Stimulated activated effector memory CD8-positive, alpha-beta T cell treated with anti-CD3 and anti-CD28 coated beads, Interleukin-12 subunit alpha, Interleukin-12 subunit beta, amount 100 ng/mL, for 72 hours (primary cell): ENCODE results near the gene HOXC6.
"Not testable (repeated sequence)": the region's sequence is repeated elsewhere in the genome, so short reads cannot be mapped to it uniquely, and the experiment has no call there.

ENCODE experiments used
- ATAC-seq: fragments of 150-1000 bp; cut with Tn5 transposase; 2 replicates; pipeline ENCODE4 v1.10.0; 2021
- DNase-seq, 2 donors: peaks; one replicate each; pipeline ENCODE4 v3.0.0; 2021 to 2022; ENCODE audit warnings: low spot score in 2 of 2
- H3K27ac Mint-ChIP-seq: one replicate; pipeline ENCODE4 v1.8.0; 2022; ENCODE audit warnings: mild to moderate bottlenecking, mixed read lengths
- H3K36me3 Mint-ChIP-seq: one replicate; pipeline ENCODE4 v1.8.0; 2022; ENCODE audit warnings: mild to moderate bottlenecking, mixed read lengths
- H3K4me1 Mint-ChIP-seq: one replicate; pipeline ENCODE4 v1.8.0; 2022; ENCODE audit warnings: mixed read lengths
- H3K4me3 Mint-ChIP-seq: one replicate; pipeline ENCODE4 v1.8.0; 2022; ENCODE audit warnings: mild to moderate bottlenecking, mixed read lengths
- H3K9me3 Mint-ChIP-seq: one replicate; pipeline ENCODE4 v1.8.0; 2022; ENCODE audit warnings: mixed read lengths

HOXC6 gene

GRCh38 chr12:54054742-54055194 lies 26.5 kb downstream of the HOXC6 start:
- DNase-seq (no peak), ATAC-seq (no peak)
- Mint-ChIP-seq H3K4me1 (peaks cover 35% of the 10 kb centered on the region), H3K9me3 (no peaks in the 10 kb centered on the region), H3K27ac (peak overlapping the region; percentile 67), H3K36me3 (no peaks in the 10 kb centered on the region), H3K4me3 (peak overlapping the region; percentile 72)

- no peaks in the 10 kb centered on the region for H3K36me3 Mint-ChIP-seq
- H3K9me3 Mint-ChIP-seq: no peaks in the 10 kb centered on the region
- H3K27ac Mint-ChIP-seq: no peak overlapping the region
- DNase-seq (no peak), ATAC-seq (no peak)
- H3K4me1 Mint-ChIP-seq: peaks cover 29% of the 10 kb centered on the region
- no peak overlapping the region for H3K4me3 Mint-ChIP-seq
Observed at GRCh38 chr12:54055552-54055951, 27.3 kb downstream of the HOXC6 start.

GRCh38 chr12:54056110-54056509 lies 27.9 kb downstream of the HOXC6 start:
- Mint-ChIP-seq H3K36me3 (no peaks in the 10 kb centered on the region), H3K9me3 (no peaks in the 10 kb centered on the region), H3K27ac (no peak overlapping the region), H3K4me3 (no peak overlapping the region), H3K4me1 (peaks cover 28% of the 10 kb centered on the region)
- ATAC-seq (no peak), DNase-seq (no peak)

DNA sequence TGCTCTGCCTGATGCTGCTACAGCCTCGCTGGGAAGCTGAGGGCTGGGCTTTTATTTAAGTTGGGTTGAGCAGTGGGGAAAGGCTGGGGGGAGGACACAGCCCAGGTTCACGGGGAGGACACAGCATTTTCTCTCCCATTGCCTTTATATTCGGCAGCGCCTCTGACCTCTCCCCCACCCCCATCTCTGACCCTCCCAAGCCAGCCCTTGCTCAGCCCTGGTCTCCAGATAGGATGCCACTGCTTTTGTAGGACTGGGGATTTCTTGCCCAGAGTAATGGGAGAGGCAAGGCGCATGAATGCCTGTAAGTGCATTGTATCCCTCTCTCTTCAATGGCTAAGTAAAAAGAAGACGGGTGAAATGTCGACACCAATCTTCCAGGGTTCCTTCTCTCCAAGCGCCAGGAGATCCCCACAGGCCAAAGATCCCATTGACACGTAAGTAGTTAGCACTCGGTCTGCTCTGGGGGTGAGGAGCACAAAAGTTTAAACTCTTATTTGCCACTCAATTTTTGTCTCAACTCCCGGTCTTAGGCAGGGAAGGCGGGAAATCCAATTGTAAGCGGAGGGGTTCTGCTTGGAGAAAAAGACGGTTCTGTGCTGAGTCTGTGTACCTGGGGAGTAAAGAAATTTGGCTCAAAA lies 30.0 kb downstream of the HOXC6 start:
- Mint-ChIP-seq H3K4me1 (peaks cover 9% of the 10 kb centered on the region), H3K27ac (no peak overlapping the region), H3K4me3 (no peak overlapping the region), H3K36me3 (no peaks in the 10 kb centered on the region), H3K9me3 (no peaks in the 10 kb centered on the region)
- DNase-seq (no peak), ATAC-seq (no peak)

DNA sequence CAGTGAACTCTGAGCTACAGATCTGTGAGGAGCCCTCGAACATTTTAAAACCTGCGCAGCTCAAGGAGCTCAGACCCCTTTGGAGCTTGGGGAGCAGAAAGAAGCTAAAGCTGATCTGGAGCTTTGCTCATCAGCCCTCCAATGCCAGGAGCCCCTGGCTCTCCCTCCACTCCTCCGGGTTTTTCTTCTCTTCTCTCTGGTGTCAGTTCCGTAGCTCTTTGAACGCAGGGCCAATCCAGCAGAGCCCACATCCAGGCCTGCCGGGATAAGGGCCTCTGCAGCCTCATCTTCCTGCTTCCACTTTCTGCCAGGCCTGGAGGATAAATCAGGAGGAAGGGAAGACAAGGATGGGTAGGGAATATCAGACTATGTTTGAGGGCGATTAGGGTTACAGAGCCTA lies 31.4 kb downstream of the HOXC6 start:
- ATAC-seq: no peak
- no peak for DNase-seq
- H3K36me3 Mint-ChIP-seq: no peaks in the 10 kb centered on the region
- H3K9me3 Mint-ChIP-seq: no peaks in the 10 kb centered on the region
- H3K4me1 Mint-ChIP-seq: peaks cover 3% of the 10 kb centered on the region
- H3K27ac Mint-ChIP-seq: no peak overlapping the region
- no peak overlapping the region for H3K4me3 Mint-ChIP-seq

DNA sequence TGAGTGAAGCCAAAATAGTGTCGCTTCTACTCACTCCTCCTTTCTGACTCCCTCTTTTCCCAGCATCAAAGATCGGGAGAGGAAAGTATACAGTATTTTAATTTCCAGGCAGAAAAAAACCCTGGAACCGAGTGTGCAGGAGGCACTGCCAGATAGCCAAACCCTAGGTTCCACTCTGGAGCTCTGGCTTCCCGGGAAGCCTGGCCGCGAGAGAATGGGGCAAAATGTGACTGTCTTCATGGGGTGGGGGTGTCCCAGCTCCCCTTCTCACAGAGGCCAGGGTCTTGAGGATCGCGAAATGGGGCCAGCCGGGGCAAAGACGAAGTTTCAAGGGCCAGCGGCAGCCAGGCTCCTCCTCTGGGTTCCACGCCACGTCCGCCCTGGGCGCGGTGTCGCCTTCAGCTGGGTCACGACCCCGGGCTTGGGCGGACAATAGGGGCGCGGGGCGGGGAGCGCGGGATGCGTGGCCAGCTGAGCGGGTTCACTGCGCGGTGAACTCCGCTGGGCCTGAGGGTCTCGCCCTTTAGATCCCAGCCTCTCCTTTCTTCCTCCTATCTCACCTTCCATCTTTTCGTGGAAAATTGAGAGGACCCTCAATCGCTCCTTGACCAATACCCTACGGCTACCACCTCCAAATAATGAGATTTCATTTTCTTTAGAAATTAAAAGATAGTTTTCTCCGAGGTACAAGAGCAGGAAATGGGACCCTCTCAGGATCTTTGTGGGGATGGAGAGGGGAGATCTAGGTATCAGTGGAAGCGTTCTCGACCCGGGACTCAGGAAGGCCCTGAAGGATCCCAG lies 32.1 kb downstream of the HOXC6 start:
- H3K9me3 Mint-ChIP-seq: no peaks in the 10 kb centered on the region
- ATAC-seq (no peak), DNase-seq (no peak)
- no peaks in the 10 kb centered on the region for H3K4me1 Mint-ChIP-seq
- no peak overlapping the region for H3K4me3 Mint-ChIP-seq
- no peaks in the 10 kb centered on the region for H3K36me3 Mint-ChIP-seq
- no peak overlapping the region for H3K27ac Mint-ChIP-seq

GRCh38 chr12:54060975-54061778 lies 32.9 kb downstream of the HOXC6 start:
- Mint-ChIP-seq H3K27ac (no peak overlapping the region), H3K36me3 (no peaks in the 10 kb centered on the region), H3K4me1 (no peaks in the 10 kb centered on the region), H3K4me3 (no peak overlapping the region), H3K9me3 (no peaks in the 10 kb centered on the region)
- no peak for ATAC-seq
- DNase-seq: no peak

- Mint-ChIP-seq H3K4me3 (no peak overlapping the region), H3K9me3 (no peaks in the 10 kb centered on the region), H3K27ac (no peak overlapping the region), H3K4me1 (no peaks in the 10 kb centered on the region), H3K36me3 (no peaks in the 10 kb centered on the region)
- no peak for DNase-seq
- ATAC-seq: no peak
Observed at GRCh38 chr12:54065677-54066076, 37.4 kb downstream of the HOXC6 start.

DNA sequence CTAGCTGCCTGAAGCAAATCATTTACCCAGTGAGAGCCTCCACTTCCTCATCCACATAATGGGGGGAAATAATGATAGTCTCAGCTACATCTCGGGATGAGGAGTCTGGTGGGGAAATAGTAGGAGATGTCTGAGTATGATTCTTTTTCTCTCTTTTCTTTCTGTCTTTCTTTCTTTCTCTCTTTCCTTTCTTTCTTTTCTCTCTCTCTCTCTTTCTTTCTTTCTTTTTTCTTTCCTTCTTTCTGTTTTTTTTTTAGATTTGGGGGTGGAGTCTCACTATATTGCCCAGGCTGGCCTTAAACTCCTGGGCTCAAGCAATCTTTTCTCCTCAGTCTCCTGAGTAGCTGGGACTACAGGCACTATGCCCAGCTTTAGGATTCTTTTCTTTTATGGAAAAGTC lies 38.2 kb downstream of the HOXC6 start:
- Mint-ChIP-seq H3K4me1 (no peaks in the 10 kb centered on the region), H3K36me3 (no peaks in the 10 kb centered on the region), H3K4me3 (no peak overlapping the region), H3K9me3 (no peaks in the 10 kb centered on the region), H3K27ac (no peak overlapping the region)
- no peak for DNase-seq
- ATAC-seq: no peak

DNA sequence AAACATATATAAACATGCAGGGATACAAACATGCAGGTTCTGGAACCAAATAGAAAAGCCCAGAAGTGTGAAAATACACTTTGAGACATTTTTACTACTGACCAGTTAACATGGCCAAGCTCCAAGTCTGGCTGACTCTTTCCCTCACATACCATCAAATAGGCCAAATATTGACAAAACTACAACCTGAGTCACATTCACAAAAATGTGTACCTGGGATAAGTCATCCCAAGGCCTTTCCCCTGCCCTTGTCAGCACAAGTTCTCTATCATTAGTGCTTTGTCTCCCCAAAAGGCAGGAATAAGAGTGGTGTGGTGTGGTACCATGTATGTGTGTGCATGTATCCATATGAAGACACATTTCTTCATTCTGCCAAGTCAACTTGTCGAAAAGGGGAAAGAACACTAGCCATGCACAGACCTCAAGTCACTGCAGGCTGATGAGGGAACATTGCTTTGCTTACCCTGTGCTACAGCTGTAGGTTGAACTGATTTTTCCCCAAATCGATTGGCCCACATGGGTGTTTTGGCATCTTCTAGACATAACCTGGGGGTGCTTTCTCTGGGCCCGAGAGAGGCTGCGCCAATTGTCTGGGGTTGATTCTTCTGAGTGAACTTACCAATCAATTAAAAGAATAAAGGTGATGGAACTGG lies 40.3 kb downstream of the HOXC6 start:
- ATAC-seq: no peak
- Mint-ChIP-seq H3K4me3 (no peak overlapping the region), H3K27ac (no peak overlapping the region), H3K4me1 (no peaks in the 10 kb centered on the region), H3K9me3 (no peaks in the 10 kb centered on the region), H3K36me3 (no peaks in the 10 kb centered on the region)
- DNase-seq: no peak

GRCh38 chr12:54071942-54072341 lies 43.7 kb downstream of the HOXC6 start:
- no peak for DNase-seq
- Mint-ChIP-seq H3K9me3 (no peaks in the 10 kb centered on the region), H3K27ac (no peak overlapping the region), H3K4me1 (no peaks in the 10 kb centered on the region), H3K4me3 (no peak overlapping the region), H3K36me3 (no peaks in the 10 kb centered on the region)
- no peak for ATAC-seq

DNA sequence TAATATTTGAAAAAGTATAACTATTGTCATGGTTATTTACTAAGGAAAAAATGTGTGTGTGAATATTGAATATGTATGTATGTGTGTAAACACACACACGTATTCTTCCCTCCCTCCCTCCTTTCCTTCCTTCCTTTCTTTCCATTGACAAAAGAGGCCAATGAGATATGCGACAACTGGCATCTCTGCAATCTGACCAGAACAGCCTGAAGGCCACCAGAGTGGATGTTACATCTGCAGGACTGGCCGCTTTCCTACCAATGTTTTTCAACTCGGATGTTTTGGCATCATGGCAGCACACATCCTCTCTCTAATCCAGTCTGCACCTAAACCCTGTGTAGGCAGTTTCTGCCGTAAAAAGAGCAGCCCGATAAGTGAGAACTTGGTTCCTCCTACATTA lies 46.1 kb downstream of the HOXC6 start:
- no peak for ATAC-seq
- Mint-ChIP-seq H3K9me3 (no peaks in the 10 kb centered on the region), H3K36me3 (no peaks in the 10 kb centered on the region), H3K27ac (no peak overlapping the region), H3K4me3 (no peak overlapping the region), H3K4me1 (no peaks in the 10 kb centered on the region)
- DNase-seq: no peak

DNA sequence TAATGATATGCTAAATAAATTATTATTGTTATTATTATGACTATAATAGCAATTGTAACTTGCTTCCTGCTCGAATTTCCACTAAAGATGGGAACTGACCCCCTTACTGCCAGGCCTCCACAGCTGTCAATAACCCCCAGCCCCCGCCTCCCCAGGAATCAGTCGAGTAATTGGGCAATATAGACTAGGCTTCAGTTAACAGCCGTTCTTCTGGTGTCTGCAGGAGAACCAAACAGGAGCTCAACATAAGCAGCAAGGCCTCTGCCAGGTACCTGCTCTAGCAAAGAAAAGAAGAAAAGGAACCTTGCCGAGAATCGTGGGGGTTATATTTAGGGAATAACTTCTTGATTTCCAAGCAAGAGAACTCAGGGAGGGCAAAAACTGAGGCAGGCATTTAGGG lies 47.2 kb downstream of the HOXC6 start:
- no peaks in the 10 kb centered on the region for H3K9me3 Mint-ChIP-seq
- ATAC-seq (no peak), DNase-seq (no peak)
- H3K36me3 Mint-ChIP-seq: no peaks in the 10 kb centered on the region
- H3K4me1 Mint-ChIP-seq: peaks cover 2% of the 10 kb centered on the region
- no peak overlapping the region for H3K27ac Mint-ChIP-seq
- H3K4me3 Mint-ChIP-seq: no peak overlapping the region

GRCh38 chr12:54075974-54076373 lies 47.7 kb downstream of the HOXC6 start:
- Mint-ChIP-seq H3K36me3 (no peaks in the 10 kb centered on the region), H3K4me1 (peaks cover 8% of the 10 kb centered on the region), H3K9me3 (no peaks in the 10 kb centered on the region), H3K4me3 (no peak overlapping the region), H3K27ac (no peak overlapping the region)
- DNase-seq: no peak
- no peak for ATAC-seq

DNA sequence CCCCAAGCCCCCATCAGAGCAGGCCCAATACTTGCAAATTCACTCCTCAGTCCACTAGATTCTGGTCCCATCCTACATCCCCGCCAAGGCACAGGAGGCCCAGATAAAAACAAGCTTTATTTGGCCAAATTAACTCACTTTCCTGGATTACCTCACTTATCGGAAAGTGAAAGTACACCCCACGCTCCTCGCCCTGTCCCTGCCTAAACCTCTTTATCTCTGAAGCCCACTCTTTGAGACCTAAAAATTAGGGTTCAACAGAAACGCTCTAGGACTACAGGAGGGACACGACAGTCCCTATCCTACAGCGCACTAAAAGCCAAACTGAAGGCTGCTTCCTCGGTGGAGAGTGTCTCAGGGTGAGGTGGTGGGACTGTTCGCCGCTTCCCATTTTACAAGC lies 49.6 kb downstream of the HOXC6 start:
- H3K4me1 Mint-ChIP-seq: peaks cover 21% of the 10 kb centered on the region
- H3K4me3 Mint-ChIP-seq, H3K27ac Mint-ChIP-seq, DNase-seq, H3K9me3 Mint-ChIP-seq, H3K36me3 Mint-ChIP-seq, ATAC-seq: not testable (repeated sequence)
